Suppressor macrophage treated with lipopolysaccharide for 1 hour (primary cell): ENCODE data around the gene ZCCHC17.
A peak's percentile ranks its signal among the peaks of the same experiment; 100 is the strongest.

Experiments used
- DNase-seq, 3 donors: peaks; one replicate each; pipeline ENCODE4 v3.0.0-alpha.2; 2020 to 2022

The ZCCHC17 gene

DNA sequence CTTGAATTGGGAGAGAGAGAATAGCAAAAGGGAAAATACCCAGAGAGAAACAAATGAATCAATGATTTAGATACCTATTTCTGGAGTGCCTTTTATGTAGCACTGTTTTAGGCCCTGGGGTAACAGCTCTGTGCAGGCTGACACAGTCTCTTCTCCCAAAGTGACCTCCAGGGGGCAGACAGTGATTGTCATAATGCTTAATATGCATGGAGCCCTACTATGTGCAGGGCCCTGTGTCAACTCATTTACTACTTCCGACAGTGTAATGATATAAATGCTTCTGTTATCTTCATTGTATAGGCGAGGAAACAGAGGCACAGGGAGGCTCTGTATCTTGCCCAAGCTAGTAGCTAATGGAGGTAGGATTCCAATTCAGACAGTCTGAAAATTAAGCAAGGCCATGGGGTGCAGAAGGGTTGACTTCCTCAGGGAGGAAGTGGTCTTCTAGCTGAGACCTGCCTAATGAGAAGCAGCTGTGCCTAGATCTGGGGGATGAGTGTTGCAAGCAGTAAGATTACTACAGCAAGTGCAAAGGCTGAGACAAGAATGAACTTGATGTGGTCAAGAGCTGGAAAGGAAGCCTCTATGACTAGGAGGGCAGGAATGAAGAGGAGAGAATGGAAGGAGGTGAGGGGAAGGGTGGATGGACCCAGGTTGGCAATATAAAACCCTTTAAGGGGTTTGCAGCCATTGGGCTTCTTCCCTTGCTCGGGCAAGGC lies 100.0 kb downstream of the ZCCHC17 start:
- peak in 2 of 3 donors; percentile 26 to 35 for DNase-seq

DNA sequence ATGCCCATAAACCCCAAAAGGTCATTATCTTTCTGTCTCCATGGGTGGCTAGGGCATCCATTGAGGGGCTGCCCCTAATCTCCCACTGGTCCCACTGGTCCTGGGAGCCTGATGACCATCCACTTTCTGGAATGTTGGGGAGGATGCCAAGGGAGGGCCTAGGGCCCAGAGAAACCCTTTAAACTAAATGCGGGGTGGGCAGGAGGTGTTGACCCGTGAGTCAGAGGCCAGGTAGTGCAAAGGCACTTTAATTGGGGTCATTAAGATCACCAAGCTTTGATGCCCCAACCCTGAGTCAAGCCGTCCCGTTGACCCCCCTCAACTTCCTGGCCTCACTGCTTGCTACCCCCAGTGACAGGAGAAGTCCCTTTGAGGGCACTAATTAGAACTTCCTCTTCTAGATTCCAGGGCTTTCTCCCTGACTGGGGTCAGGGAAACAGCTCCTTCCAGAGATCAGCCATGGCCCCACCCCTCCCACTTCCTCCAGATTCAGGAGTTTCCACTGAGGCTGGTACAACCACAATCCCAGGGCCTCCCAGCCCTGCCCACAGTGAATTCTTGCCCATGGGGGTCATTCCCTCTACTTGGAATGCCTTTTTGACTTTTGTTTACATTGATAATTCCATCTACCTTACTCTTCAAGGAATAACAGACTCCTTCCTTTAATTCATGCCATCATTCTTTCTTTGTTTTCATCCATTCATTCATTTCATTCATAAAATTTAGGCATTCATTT lies 100.7 kb downstream of the ZCCHC17 start:
- peak; percentile 24 to 39 (median 28) for DNase-seq

DNA sequence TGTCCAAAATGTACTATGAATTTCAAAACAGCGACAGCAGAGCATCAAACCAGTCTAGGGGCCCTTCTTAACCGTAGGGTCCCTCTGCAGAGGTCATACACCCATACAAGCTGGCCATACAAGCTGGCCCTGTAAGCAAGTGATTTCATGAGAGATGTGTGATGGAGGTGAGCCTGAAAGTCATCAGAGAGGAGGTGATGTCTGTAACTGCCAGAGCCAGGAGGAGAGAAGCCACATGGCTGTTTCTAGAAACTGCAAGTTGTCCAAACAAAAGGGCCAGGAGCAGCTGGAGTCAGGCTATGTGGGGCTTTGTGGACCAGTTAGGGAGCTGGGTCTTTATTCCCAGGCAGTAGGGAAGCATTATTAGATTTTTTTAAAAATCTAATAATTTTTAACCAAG lies 101.4 kb downstream of the ZCCHC17 start:
- no peak for DNase-seq

DNA sequence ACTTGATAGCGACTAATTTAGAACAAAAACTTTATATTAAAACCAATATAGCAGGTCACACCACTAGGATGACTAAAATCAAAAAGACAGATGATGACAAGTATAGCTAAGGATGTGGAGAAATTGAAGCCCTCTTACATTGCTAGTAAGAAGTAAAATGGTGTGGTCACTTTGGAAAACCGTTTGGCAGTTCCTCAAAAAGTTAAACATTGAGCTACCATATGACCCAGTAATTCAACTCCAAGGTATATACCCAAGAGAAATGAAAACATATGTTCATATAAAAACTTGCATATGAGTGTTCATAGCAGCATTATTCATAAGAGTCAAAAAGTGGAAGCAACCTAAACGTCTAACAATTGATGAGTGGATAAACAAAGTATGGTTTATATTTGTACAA lies 103.1 kb downstream of the ZCCHC17 start:
- peak in 2 of 3 donors; percentile 19 to 50 for DNase-seq

DNA sequence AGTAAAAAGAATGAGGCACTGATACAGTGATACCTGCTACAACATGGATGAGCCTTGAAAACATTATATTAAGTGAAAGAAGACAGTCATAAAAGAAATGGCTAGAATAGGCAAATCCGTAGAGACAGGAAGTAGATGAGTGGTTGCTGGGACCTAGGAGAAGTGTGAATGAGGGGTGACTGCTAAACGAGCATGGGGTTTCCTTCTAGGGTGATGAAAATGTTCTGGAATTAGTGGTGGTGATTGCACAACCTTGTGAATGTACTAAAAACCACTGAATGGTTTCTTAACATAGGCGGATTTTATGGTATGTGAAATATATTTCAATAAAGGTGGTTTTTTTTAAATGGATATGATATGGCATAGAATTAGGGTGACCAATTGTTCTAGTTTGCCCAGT lies 103.6 kb downstream of the ZCCHC17 start:
- DNase-seq: peak; percentile 71 to 88 (median 83)

DNA sequence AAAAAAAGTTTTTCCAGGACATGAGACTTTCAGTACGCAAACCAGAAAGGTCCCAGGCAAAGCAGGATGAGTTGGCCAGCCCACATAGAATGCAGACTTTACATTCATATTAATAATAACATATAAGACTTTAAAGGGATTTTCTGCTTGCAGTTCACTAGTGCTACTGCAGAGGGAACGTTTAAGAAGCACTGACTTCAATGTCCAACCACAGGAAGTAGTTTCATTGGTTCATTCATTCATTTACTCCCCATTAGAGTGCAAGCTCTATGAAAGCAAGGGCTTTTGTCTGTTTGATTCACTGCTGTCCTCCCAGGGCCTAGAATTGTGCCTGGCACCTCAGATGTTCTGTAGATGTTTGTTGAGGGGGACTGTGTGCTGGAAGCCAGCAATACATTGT lies 104.4 kb downstream of the ZCCHC17 start:
- DNase-seq: no peak

DNA sequence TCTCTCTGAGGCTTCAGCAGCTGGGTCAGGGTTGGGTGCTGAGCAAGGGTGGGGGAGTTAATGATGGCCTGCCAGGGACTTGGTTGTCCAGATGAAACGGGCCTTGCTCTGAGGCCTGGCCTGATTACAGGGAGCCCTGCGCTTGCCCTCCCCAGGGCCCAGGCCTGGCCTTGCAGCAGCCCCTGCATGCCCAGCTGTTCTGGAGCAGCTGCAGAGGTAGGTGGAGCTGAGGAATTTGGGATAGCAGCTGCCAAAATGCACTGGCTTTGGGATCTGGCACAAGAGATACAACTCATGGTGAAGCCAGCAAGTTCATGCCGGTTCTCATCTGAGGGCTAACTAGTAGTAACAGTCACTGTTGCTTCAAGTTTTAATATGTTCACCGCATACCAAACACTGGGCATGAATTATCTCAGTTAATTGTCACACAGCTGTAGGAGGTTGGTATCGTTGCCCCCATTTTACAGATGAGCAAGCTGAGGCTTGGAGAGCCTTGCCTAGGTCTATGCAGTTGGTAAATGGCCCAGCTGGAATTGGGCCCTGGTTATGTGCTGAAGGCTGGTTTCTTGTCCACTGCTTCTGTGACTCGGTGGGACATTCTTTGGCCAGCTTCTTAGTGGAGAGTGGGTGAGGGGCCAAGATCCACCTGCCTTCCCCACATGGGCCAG lies 108.9 kb downstream of the ZCCHC17 start:
- DNase-seq: no peak

DNA sequence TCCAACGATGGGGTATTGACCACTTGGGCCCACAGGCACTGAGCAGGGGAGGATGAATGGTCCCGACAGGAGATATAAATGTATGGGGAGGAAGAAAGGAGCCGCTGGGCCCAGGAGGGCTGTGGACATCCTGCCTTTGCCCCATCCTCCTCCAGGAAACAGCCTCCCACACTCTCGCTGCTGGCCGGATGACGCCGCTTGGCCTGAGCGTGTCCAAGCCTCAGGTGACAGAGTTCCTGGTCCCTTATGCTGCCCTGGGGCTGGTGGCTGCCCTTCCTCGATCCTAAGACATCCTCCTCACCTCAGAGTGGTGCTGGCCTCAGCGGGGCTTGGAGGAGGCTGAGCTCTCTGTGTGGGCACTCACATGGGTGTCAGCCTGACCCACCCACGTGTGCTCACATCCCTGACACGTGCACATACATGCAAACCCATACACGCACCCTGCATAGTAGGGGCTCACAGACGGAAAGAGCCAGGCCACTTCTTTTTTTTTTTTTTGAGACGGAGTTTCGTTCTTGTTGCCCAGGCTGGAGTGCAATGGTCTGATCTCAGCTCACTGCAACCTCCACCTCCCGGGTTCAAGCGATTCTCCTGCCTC lies 110.3 kb downstream of the ZCCHC17 start:
- no peak for DNase-seq

DNA sequence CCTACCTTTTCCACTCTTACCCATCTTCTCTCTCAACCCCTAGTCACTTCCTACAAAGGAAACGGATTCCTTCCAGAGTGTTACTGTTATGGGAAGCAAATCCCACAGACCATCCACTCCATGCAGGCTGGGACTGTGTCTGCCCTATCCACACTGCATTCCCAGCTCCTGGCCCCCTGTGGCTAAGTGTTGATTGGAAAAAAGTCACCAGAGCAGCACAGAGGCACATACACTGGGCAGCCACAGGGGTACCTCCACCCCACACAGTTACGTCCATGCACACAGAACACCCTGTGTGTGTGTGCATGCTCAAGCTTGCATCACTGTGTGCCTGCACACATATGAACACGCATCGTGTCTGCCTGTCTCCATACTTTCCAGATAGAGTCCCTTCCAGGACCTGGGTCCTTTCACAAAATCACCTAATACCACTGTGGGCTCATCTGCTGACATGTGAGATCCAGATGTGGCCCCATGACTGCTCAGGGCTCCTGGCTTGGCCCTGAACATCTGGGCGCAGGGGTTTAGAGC lies 112.0 kb downstream of the ZCCHC17 start:
- DNase-seq: no peak

DNA sequence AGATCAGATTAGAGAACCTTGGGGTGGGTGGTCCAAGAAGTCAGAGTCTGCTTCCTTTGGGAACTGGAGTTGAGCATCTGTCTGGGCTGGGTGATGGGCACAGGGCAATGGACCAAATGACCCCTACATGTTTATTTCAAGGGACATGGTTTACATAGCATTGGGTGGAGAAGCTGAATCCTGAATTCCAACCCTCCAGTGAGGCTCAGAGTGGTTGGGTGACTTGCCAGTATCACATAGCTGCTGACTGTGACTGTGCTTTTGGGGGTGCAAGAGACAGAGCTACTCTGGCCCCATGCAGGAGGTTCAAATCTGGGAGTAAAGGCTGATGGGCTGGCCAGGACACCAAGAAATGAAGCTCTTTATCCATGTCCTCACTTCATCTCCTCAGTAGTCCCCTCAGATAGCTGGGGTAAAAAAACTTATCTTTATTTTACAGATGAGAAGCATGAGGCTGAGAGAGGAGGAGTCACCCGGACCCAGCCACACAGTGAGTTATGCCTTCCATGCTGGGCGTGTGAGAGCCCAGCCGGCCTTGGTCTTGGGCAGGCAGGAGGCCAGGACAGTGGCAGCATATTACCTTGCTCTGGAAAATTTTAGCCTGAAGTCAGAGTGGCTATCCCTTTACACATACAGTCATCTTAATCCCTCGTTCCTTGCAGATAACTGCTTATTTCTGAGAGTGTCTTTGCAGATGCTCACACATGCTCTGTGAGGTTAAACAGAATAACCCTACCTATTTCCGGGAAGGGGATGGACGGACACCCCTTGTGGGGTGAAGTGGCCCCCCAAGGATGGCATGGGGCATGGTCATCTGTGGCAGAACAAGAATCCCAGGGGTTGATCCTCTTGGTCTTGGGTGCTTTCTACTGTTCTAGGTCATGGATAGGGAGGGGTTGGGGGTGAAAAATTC lies 113.4 kb downstream of the ZCCHC17 start:
- no peak for DNase-seq

DNA sequence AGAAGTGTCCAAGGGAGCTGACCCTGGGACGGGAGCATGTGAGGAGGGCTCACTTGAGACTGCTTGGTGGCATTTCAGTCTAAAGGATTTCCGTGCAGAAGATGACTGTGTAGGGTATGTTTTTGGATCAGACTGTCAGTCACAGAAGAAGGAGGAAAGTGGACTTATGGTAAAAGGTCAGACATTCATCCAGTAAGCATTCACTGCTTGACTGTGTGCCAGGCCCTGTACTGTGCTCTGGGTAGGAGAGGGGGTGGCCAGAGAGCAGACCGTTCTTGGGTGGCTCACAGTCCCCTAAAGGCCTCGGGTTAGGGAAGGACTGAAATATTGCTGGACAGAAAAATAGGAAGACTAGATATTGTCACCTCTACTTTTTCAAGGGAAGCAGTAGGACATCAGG lies 114.0 kb downstream of the ZCCHC17 start:
- no peak for DNase-seq

DNA sequence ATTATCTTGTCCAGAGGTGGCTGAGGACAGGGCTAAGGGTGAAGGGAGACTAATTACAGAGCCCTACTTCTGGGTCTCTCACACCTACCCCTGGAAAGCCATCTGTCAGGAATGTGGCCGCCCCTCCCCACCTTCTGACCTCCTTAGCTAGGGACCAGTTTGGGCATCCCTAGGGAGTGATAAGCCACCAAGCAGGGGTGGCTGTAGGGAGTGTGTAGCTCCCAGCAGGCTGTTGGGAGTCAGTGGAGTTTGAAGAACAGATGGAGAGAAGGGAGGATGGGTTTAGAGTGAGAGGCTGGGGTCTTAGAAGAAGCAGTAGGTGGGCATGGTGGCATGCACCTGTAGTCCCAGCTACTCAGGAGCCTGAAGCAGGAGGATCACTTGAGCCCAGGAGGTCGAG lies 115.4 kb downstream of the ZCCHC17 start:
- no peak for DNase-seq

DNA sequence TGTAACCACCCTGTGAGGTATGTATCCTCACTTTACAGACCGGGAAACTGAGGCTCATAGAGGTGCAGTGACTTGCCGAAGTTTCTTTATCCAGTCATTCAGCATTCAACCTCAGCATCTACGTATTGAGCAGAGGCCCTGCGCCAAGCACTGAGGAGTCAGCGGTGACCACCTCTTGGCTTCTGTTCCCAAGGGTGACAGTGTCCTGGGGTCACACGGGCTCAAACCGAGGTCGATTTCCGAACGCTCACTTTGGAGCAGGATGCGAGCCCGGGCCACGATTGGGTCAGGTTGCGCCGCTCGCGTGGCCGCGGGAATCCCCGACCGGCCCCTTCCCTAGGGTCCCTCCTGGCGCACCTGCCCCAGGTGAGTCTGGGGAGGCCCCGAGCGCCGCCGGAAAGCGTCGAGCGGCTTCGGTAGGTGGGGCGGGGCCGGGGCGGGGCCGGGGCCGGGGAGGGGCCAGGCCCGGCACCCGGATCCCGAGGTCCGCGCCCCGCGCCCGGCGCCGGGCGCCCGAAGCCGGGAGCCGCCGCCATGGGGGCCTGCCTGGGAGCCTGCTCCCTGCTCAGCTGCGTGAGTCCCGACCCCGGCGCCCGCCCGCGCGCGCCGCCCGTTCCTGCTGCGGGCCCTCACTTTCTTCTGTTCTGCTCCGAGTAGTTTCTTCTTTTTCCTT lies 116.0 kb downstream of the ZCCHC17 start, which contains the start of gene SERINC2:
SERINC2 (plus strand) TSS at position 482 of the 673 bp plus-strand sequence; CDS start at position 535, 53 bp downstream.
- peak; percentile 20 to 73 (median 48) for DNase-seq

DNA sequence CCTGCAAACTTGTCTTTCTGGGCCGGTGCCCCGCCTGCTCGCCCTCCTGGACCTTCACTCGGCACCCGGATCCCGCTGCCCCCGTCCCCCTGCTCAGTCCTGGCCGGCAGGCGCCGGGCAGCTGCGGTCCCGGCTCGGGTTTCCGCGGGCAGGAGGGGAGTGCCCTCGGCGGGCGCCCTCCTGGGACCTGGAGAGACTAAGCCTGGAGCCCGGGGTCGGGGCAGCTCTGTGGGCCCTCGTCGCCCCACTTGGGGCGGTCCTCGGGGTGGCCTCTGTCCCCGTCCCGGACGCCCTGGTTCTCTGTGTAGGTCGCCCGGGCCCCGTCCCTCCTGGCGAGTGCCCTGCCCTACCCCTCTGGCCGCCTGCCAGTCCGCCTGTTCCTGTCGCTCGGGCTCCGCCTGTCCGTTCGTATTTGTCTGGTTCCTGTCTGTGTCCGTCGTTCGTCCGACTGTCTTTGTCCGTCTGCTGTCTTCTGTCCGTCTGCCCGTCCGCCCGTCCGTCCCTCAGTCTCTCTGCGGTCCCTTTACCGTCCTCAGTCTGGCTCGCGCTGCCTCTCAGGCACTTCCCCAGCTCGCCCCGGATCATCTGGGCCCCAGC lies 116.7 kb downstream of the ZCCHC17 start:
- DNase-seq: peak; percentile 50 to 78 (median 56)
